ENCODE results near the gene XYLT1.

Gene XYLT1

GRCh38 chr16:17215306-17215705 is 255.5 kb downstream of the XYLT1 start:
- H3K27ac ChIP-seq = no peak overlapping the region
- TF ChIP-seq, protein P1, sequence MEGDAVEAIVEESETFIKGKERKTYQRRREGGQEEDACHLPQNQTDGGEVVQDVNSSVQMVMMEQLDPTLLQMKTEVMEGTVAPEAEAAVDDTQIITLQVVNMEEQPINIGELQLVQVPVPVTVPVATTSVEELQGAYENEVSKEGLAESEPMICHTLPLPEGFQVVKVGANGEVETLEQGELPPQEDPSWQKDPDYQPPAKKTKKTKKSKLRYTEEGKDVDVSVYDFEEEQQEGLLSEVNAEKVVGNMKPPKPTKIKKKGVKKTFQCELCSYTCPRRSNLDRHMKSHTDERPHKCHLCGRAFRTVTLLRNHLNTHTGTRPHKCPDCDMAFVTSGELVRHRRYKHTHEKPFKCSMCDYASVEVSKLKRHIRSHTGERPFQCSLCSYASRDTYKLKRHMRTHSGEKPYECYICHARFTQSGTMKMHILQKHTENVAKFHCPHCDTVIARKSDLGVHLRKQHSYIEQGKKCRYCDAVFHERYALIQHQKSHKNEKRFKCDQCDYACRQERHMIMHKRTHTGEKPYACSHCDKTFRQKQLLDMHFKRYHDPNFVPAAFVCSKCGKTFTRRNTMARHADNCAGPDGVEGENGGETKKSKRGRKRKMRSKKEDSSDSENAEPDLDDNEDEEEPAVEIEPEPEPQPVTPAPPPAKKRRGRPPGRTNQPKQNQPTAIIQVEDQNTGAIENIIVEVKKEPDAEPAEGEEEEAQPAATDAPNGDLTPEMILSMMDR (conservative IDR thresholded peaks at IDR 0.05; ENCODE audit: low read depth) = no peak
- ChIA-PET POLR2A (ENCODE audit: low non-redundant PET) (no interaction called here), CTCF (no interaction called here)
- DNase-seq (ENCODE audit: low spot score) = no peak

GRCh38 chr16:17213974-17214373 is 256.8 kb downstream of the XYLT1 start:
- no peak overlapping the region for H3K27ac ChIP-seq
- POLR2A ChIA-PET (ENCODE audit: low non-redundant PET) = no interaction called here
- CTCF ChIA-PET = no interaction called here
- TF ChIP-seq, protein P1 (conservative IDR thresholded peaks at IDR 0.05; ENCODE audit: low read depth) = no peak
- DNase-seq (ENCODE audit: low spot score) = no peak

DNA sequence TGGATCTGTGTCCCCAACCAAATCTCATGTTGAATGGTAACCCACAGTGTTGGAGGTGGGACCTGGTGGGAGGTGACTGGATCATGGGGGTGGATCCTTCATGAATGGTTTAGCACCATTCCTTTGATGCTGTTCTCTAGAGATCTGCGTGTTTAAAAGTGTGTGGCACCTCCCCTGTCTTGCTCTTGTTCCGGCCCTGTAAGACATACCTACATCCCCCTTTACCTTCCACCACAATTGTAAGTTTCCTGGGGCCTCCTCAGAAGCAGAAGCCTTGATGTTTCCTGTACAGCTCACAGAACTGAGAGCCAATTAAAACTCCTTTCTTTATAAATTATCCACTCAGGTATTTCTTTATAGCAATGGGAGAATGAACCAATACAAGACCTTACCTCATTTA is 257.7 kb downstream of the XYLT1 start:
- H3K27ac ChIP-seq = no peak overlapping the region
- CTCF ChIA-PET = interaction anchor here (0.6 kb wide), 1 partner anchor 106 kb away, joined by 3 read pairs; no protein-coding TSS in a partner anchor
- POLR2A ChIA-PET (ENCODE audit: low non-redundant PET) = no interaction called here
- no peak for DNase-seq (ENCODE audit: low spot score)
- TF ChIP-seq, protein P1 (conservative IDR thresholded peaks at IDR 0.05; ENCODE audit: low read depth) = no peak

DNA sequence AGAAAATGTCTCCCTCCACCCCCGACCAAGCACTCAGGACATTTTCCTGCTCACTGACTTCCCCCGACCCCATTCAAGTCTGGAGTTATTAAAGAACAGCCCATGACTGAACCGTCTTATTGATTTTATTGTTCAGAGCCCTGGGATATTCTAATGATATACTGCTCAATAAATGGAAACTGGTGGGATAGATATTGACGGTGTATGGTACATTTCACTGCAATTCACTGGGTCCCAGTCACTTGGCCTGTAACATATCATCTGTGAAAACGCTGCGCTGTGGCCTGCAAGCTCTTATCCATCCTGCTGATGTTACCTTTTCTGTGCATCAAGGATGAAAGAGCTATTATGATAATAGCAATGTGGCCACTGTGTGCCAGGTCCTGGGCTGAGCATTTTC is 258.2 kb downstream of the XYLT1 start:
- no peak overlapping the region for H3K27ac ChIP-seq
- no peak for DNase-seq (ENCODE audit: low spot score)
- POLR2A ChIA-PET (ENCODE audit: low non-redundant PET) = no interaction called here
- CTCF ChIA-PET = interaction anchor here (0.8 kb wide), 1 partner anchor 86 kb away, joined by 3 read pairs; no protein-coding TSS in a partner anchor
- TF ChIP-seq, protein P1 (conservative IDR thresholded peaks at IDR 0.05; ENCODE audit: low read depth) = no peak

GRCh38 chr16:17211797-17212196 is 259.0 kb downstream of the XYLT1 start:
- TF ChIP-seq, protein P1 (conservative IDR thresholded peaks at IDR 0.05; ENCODE audit: low read depth) = no peak
- no peak for DNase-seq (ENCODE audit: low spot score)
- ChIA-PET POLR2A (ENCODE audit: low non-redundant PET) (no interaction called here), CTCF (interaction anchor here (0.8 kb wide), 1 partner anchor 87 kb away, joined by 3 read pairs; no protein-coding TSS in a partner anchor)
- H3K27ac ChIP-seq = no peak overlapping the region

DNA sequence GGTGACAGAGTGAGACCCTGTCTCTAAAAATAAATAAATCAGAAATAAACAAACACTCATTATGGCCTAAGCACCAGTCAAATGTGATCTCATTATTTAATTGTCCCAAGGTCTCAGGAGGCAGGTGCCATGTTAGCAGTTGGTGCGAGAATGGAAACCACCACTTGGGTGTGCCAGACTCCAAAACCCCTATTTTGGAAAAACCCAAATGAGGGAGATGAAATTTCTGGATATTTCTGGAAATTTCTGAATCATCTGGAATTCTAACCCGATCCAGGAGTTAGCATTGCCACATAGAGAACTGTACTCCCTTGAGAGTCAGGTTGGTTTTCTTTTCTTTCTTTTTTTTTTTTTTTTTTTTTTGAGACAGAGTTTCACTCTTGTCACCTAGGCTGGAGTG is 264.0 kb downstream of the XYLT1 start:
- ChIA-PET CTCF (interaction anchor here (0.7 kb wide), 1 partner anchor 10 kb away, joined by 3 read pairs; no protein-coding TSS in a partner anchor), POLR2A (ENCODE audit: low non-redundant PET) (no interaction called here)
- H3K27ac ChIP-seq = no peak overlapping the region
- TF ChIP-seq, protein P1 (conservative IDR thresholded peaks at IDR 0.05; ENCODE audit: low read depth) = no peak
- DNase-seq (ENCODE audit: low spot score) = no peak
